GM21390 (cell line): ENCODE measurements around the gene SOX13.
"Not testable (repeated sequence)": the region's sequence is repeated elsewhere in the genome, so short reads cannot be mapped to it uniquely, and the experiment has no call there.

Experiments used
- ATAC-seq: cut with Tn5 transposase; IDR thresholded peaks from one replicate; pipeline ENCODE4 v1.9.1; 2021; ENCODE audit not compliant: unreplicated experiment

The SOX13 gene

DNA sequence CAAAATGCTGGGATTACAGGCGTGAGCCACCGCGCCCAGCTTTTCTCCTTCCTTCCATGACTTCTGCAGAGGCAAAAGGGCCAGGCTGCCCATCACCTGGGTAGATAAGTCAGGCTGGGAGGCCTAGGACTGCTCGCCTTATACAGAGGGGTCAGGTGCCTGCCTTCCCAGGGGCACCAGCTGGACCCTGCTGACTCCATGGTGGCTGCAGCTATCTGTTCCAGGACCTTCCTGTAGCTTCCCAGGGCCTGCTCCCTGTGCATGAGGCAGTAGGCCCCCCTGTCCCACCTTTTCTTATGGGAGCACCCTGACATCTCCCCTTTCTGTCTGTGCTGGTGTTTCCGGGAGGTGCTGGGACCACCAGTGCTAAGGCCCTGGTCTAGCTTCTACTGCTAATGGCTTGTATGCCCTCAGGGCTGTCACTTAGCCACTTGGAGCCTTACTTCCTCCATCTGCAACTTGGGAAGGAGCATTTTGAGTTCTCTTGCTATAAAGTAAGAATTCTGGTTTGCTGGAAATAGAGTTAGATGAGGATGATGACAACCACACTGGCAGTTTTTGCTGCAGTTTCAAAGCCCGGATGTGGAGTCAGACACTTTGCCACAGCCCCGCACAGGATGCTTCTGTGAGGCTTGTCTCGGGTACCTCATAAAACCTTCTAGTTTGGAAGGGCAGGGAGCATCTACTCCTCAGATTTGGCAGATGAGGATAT is 14.4 kb downstream of the SOX13 start:
- ATAC-seq = no peak

DNA sequence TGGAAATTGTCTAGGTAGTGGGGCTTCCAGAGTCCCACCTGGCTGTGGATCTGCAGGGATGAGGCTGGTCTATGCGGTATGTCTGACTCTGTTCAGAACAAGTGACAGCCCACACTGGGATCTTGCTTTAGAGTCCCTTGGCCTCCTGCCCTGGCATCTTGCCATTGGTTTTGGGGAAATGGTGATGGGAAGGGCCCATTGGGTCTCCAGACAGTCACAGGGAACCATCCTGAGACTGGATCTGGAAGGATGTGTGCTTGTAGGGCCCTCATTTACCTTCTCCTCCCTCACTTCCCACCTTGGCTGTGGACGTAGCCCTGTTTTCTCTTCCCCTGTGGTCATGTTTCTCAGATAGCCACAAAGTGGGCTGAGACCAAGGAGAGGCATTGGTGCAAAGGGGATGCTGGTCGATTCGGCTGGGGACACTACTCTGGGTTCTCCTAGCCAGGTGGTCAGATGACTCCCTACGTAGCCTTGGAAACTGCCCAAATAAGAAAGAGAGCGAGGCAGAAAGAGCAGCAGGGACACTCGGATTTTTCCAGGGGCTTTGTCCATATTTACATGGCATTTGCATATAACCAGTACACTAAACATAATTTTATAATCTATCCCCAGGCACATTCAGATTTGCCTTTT is 15.1 kb downstream of the SOX13 start:
- ATAC-seq = no peak

DNA sequence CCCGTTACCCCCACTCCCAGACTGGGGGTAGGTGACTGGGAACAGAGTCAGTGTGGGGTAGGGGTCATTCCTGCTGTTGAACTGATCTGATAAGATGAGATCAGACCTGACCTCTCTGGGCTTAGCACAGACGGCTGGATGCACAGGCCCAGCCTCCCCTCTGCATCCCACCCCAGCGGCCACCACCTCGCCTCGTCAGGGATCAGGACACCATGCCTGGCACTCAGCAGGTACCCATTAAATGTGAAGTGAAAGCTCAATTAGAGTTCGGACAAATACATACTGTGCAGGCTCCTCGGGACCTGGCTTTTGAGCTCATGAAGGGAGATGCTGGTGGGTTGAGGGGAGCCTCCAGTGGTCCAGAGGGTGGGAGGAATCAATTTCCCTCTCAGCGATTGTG is 15.7 kb downstream of the SOX13 start:
- ATAC-seq = no peak

DNA sequence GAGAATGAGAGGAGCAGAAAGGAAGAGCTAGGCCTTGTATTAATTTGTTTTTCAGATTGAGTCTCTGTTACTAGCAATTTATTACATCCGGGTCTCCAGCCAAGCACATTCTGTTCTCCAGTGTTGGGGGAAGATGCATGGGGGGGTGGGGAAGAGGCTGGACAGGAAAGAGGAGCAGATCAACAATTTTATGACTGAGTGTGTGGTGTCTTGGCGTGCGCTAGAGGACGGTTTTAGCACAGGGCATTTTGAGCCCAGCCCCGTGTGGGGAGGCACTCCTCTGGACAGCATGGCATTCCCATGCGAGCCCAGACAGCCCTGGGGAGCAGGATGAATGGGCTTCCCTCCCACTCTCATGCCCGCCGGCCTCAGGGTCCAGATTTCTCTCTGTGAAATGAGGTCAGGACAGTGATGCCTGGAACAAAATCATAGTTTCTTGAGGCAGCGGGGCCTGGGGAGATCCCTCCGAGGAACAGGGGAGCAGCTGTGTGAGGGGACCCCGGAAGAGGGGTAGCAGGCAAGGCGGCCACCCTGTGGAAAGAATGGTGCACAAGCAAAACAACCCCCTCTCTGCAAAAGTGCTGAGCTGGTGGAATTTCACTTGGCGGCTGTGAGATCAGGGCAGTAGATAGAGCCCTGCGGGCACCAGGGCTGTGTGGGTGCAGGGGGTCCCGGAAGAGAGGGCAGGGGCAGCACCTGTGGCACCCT is 16.3 kb downstream of the SOX13 start:
- ATAC-seq = no peak

DNA sequence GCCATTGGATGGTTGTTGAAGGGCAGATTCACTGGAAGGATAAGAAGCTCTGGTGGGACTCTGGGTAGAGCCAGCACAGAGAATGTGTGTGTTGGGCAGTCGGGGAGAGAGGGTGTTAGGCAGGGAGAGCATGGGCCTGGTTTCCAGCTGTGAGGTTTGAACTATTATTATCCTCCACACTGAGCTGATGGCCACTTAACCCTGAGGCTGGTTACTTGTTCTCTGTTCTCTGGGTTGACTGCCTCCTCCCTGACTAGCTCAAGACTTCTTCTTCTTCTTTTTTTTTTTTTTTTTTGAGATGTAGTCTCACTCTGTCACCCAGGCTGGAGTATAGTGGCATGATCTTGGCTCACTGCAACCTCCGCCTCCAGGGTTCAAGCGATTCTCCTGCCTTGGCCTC is 17.2 kb downstream of the SOX13 start:
- ATAC-seq = not testable (repeated sequence)

DNA sequence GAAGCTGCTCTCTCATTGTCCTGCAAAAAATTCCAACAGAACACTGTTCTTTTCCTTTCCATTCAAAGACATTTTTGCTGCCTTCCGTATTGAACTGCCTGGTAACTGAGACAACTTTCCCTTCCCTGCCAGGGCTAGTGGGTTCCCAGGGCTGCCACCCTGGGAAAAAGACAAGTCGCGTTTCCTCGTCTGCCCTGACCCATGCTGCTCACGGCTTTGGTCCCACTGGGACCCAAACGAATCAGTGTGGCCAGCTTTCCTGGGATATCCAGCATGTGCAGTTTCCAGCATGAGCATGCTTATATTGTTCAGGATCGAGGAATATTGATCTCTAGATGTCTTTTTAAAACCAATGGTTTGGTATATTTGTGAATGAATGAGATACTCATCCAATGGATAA is 18.2 kb downstream of the SOX13 start:
- ATAC-seq = no peak

DNA sequence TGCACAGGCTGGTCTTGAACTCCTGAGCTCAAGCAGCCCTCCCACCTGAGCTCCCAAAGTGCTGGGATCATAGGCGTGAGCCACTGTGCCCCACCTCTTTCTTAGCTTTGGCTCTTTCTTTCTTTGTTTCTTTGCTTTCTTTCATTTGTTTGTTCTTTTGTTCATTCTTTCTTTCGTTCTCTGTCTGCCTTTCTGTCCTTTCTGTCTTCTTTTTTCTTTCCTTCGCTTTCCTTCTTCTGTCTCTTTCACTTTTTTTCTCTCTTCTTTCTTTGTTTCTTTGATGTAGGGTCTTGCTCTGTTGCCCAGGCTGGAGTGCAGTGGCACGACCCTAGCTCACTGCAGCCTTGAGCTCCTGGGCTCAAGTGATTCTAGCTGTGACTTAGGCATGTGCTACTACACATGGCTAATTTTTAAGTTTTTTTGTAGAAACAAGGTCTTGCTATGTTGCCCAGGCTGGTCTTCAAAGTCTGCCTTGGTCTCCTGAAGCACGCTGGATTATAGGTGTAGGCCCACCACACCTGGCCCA is 18.9 kb downstream of the SOX13 start:
- ATAC-seq = no peak

DNA sequence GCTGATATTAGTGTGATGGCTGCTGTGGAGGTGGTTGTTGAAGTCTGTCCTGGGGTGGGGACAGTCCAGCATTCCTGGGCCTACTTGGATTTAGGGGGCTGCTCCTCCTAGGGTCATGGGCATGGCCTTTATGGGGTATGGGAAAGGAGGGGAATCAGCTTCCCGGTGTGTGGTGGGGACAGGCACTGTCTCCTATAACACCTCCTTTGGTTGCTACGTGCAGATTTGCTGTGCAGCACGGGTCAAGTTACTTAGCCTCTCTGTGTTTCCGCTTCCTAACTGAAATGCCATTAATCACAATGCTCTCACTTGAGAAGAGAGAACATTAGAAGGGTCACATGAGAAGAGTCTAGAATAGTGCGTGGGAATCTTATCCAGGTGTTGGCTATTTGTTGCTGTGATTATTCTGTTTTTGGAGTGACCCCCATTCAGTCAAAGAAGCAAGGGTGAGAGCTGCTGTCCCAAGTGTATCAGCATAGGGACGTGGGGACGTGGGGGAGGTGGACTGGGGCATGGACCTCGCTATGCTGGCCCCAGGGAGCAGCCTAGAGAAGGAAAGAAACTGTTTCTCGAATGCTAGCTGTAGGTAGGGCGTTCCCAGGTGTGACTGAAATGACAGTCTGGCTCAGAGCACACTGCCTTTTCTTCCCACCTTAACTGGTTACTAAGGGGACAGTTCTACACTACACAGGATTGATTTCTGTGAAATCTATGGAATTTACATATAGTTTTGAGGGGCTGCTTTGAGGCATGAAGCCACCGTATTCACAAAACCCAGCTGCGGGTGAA is 19.9 kb downstream of the SOX13 start:
- no peak for ATAC-seq

DNA sequence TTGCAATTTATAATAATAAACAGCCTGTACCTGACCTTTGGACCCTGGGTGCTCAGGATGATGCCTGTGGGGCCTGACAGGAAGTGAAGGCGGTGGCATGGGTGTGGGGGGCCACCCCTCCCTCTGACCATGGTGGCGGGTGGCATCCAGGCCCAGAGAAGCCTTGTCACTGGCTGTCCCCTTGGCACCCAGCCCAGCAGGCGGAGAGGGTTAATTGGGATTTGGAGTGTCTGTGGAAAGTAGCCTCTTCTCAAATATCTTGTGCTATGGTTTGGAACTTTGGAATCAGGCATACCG is 20.5 kb downstream of the SOX13 start:
- no peak for ATAC-seq

DNA sequence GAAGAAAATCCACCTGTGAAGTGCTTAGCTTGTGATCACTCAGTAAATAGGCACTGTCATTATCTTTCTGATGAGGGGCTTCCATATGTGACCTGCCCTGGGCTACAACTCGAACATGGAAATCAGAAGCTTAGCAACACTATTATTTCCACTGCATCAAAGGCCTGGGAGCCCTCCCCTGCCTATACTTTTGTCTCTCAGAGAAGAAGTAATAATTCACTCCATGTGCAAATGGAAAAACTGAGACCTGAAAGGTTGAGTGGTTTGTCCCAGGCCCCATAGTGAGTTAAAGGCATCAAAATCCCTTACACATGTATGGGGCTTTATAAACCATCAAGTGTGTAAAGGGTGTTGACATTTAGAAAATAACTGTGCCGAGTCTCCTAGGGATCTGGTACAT is 20.9 kb downstream of the SOX13 start:
- no peak for ATAC-seq

DNA sequence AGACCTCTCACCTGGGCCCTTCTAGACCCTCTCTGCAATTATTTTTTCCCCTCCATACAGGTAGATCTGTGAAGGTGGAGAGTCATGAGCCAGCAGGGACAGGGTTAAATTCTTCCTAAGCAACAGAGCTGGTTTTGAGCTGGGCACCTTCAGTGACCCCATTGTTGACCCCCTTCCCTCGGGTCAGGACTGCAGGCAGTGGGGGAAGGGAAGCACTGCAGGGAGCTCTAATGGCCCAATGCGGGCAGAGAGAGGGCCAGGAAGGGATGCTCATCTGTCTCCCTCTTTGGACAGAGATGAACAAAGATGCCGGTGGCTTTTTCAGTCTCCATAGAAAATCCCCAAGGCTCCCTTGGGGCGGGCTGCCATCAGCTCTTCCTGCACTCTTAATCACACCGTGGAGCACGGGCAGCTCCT is 21.4 kb downstream of the SOX13 start:
- no peak for ATAC-seq

DNA sequence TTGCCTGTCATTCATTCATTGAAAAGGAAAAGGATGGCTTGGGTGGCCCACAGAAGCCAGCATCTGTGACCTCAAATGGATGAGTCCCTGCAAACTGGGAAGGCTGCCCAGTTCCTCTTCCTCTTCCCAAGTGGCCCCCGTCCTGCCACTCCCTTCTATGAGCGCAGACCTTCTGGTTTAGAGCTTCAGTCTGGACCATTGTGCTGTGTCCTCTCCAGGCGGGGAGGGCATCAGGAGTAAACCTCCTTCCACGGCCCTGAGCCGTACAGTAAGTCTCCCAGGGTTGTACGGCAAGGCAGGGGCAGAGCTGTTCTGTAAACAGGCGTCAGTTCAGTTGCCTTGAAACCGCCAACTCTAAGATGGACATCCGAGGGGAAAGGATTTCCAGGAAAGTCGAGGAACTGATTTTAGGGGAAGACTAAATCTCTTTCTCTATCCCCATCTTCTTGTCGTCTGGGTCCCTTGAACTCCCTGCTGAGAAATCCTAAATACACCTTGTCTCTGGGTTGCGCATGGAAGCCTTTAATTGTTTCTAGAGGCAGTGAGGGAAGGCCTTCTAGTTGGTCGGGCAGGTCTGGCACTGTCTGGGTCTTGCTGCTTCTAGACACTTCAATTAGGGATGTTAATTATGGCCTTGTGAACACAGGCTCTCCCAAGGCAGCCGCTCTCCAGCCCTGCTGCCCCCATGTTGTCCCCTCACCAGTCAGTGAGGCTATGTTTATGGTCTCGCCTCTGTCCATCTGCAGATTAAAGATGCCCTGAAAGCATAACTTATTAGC is 22.1 kb downstream of the SOX13 start:
- ATAC-seq = no peak

DNA sequence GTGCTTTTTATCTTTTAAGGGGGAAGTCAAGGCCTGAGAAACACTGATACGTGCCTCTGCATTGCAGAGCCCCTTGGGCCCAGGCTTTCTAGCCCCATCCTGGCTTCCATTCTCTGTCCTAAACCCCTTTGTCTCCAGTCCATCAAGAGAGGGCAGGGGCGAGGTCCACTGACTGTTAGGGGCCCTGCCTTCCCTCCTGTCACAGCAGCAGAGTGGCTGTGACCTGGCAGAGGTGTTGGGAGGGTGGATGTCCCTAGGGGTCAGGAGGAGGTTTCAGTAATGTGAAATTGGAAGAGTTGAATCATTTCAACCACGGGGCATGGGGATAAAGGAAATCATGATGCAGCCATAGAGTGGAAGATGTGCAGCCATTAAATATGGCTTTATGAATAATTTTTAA is 24.0 kb downstream of the SOX13 start:
- no peak for ATAC-seq

DNA sequence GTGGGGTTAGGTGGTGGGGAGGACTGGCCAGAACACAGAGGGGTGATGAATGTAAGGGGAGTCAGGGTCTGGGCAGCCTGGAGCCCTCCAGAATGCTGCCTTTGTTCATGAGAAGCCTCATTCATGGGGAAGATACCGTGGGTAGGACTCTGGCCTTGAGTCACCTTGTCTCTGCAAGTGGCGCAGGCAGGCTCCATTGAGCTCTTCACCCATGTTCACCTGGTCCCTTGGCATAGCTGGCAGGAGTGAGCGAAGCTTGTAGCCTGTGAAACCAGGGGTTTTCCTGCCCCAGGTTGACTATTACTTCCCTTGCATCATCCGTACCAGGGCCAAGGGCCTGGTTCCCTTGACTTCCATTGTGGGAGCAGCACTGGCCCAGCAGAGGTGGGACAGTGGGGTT is 25.8 kb downstream of the SOX13 start:
- no peak for ATAC-seq

DNA sequence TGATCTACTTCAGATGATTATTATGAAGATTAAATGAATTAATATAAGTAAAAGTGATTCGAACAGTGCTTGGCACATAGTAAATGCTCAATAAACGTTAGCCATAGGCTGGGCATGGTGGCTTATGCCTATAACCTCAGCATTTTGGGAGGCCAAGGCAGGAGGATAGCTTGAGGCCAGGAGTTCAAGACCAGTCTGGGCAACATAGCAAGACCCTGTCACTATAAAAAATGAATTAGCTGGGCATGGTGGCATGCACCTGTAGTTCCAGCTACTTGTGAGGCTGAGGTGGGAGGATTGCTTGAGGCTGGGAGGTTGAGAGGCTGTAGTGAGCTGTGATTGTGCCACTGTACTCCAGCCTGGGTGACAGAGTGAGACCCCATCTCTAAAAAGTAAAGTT is 26.8 kb downstream of the SOX13 start:
- not testable (repeated sequence) for ATAC-seq

DNA sequence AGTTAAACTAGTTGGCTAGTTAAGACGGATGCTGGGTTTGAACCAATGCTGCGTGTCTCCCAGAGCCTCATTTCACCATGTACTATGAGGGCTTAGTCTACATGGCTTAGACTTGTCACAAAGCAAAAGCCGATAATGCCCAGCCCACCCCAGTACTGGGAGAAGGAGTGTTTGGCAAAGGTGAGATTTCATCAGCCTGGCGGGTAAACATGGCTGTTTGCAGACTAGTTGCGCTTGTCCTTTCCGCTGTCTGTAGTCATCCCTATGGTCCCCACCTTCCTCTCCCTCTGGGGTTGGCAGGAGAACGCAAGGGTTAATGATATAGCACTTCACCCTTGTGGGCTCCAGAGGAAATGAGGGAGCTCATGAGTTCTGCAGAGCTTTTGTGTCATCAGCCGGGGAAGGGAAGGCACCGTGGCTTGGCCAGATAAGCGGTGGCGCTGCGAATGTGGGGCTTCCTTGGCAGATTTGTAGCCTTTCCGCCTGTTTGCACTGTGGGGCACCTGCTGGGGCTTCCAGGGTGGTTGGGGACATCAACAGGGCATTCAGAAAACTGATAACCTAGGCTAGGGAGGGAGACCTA is 29.2 kb downstream of the SOX13 start:
- ATAC-seq = no peak

DNA sequence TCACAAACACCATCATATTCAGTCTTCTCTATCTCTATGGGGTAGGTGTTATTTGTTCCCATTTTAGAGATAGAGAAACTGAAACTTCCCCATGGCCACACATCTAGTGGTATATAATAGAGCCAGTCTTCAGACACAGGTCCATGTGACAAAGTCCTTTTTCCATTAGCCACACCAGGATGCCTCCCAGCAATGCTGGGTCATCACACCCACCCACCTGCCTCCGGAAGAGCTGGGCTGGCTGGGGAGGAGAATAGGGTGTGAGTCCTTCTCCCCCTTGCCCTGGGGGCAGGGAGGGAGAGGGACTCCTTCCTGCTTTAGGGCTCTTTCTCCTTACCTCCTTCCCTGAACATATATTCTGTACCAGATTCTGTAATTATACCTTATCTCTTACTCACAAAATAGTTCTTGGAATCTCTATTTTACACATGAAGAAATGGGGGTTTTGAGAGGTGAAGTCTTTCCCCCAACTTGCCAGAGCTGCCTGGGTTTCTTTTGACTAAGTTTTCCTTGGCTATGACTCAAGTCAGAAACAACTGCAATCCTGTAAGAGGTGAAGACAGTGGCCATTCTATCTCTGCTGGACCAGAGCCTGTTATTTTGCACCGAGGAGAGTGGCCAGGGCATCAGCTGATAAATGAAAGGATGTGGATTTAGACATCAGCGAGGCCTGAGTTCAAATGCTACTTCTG is 30.0 kb downstream of the SOX13 start:
- no peak for ATAC-seq

DNA sequence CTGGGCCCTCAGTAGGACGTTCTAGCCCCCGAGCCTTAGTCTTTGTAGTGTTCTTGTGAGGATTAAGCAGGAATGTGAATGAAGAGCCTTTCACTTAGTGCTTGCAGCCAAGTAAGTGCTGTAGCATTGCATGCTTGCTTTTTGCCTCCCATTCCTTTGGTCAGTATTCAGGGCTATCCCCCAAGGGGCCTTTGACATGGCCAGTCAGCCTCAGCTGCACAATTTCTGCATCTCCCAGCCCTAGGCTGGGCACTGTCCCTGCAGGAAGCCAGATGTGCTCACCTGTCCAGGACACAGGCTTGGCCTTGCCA is 30.5 kb downstream of the SOX13 start:
- no peak for ATAC-seq

DNA sequence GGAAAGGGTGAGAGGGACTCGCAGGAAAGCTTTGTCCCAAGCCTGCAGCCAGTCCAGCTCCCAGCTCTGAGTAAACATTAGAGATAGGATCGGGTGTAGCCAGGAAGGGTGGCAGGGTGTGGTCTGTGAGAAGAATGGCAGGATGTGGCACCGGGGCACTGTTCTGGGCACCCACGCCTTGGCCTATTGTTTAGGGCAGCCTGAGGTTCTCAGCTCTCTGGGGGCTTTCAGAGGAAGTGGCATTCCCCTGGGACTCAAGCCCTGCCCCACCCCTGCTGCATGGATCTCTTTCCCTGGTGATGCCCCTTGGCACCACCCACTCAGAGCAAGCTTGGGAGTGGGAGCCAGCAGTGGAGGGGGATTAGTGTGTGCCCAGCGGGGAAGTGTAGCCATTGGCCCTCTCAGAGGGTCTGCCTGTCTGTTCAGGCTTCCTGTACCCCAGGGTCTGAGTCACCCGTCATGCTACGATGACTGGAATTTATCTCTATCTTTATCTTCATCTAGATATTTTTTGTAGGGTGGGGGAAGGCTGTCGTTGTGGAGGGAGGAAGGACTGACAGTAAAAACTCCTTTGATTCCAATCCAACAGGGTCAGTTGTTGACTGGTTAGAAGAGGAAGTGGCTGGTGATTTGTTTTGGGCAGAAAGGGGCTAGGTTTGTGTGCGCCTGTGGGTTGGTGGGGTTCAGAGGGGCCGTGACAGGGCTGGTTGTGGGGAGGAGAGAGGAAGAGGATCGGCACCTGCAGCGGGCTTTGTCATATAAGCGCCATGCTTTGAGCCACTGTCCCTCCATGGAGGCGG is 31.6 kb downstream of the SOX13 start:
- no peak for ATAC-seq
